SH-SY5Y (cell line): ENCODE measurements around the gene CC2D1A.

ENCODE experiments used
- GATA2 ChIP-seq: IDR thresholded peaks from 2 replicates; pipeline ENCODE4 v1.6.1; 2011; ENCODE audit warnings: mild to moderate bottlenecking, low read depth, low read length
- GATA3 ChIP-seq: IDR thresholded peaks from 2 replicates; pipeline ENCODE4 v1.6.1; 2011; ENCODE audit warnings: low read depth, mild to moderate bottlenecking, low read length, moderate library complexity

DNA sequence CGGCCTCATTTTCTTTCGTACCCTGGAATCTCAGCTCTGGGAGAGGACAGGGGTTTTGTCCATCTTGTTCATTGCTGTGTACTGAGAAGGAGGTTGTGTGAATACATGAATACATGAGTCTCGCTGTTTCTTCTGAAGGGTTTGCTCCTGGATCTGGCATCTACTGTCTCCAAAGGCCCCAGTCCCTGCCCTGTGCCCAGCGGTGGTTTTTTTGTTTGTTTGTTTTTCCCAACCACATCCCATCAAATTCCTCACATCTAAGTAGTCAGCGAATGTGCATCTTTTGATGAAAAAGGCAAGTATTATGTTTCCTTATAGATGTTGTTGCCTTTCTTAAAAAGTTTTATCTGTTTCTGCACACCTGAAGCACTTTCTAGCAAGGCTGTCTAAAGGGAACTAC lies 58.8 kb downstream of the CC2D1A start:
- TF ChIP-seq GATA2, result no peak
- TF ChIP-seq GATA3, result no peak
